GM12875 (cell line): ENCODE results near the gene IL18.

Source experiments
- H3K4me3 ChIP-seq: one replicate; pipeline ENCODE4 v1.5.1; 2011; ENCODE audit warnings: low read depth, low read length, control low read depth
- CTCF ChIP-seq: IDR thresholded peaks from 2 replicates; pipeline ENCODE4 v1.5.1; 2011; ENCODE audit warnings: low read depth, mild to moderate bottlenecking, control low read depth, inconsistent platforms, low read length, moderate library complexity, borderline replicate concordance; ENCODE audit not compliant: insufficient read depth

Gene IL18

GRCh38 chr11:112159098-112160065, 4.5 kb downstream of the IL18 start:
- no peak overlapping the region for H3K4me3 ChIP-seq
- no peak for TF ChIP-seq CTCF

- TF ChIP-seq CTCF = no peak
- no peak overlapping the region for H3K4me3 ChIP-seq
Measured at GRCh38 chr11:112156956-112157766, 6.7 kb downstream of the IL18 start.

- no peak for TF ChIP-seq CTCF
Measured at GRCh38 chr11:112156153-112156955, 7.5 kb downstream of the IL18 start.

GRCh38 chr11:112150517-112150916, 13.4 kb downstream of the IL18 start:
- TF ChIP-seq CTCF = no peak

More at GRCh38 chr11:112156153-112156955, 7.5 kb downstream of the IL18 start:
- H3K4me3 ChIP-seq = no peak overlapping the region

DNA sequence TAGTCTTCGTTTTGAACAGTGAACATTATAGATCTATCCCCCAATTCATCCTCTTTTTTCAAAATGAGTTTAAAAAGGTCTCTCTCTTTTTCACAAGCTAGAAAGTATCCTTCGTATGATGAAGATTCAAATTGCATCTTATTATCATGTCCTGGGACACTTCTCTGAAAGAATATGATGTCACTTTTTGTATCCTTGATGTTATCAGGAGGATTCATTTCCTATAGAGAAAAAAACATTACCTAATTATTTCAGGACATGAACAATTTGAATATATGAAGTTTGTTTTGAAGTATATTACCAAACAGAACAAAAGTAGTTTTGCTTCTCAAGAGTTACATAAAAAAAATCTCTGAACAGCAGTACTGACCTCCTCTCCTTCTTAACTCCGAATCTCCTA, 20.3 kb downstream of the IL18 start:
- H3K4me3 ChIP-seq = no peak overlapping the region
- TF ChIP-seq CTCF = no peak

More at GRCh38 chr11:112150517-112150916, 13.4 kb downstream of the IL18 start:
- H3K4me3 ChIP-seq = no peak overlapping the region

DNA sequence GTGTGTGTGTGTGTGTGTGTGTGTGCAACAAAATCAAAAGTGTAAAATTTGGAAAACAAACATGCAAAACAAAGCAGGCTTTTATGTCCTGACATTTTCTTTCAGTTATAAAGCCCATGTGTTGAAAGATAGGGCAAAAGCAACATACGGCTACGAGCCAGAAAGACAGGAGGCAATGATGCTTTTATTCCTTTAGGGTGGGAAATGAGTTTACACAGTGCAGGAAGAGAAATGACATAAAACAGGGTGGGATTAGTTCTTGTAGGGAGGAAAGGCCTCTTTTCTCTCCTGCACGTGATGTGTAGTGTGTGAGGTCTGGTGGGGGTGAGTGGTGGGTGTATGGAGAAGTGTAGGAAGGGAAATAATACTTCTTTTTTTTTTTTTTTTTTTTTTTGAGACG, 29.4 kb downstream of the IL18 start:
- TF ChIP-seq CTCF = no peak
- no peak overlapping the region for H3K4me3 ChIP-seq
